ENCODE measurements around the gene SH3D21.

Gene SH3D21

GRCh38 chr1:36285443-36286101 is 20.6 kb upstream of the SH3D21 start:
- H3K4me3 ChIP-seq (ENCODE audit: low read depth, low read length) = no peak overlapping the region
- peak; percentile 77 for DNase-seq (ENCODE audit: low read depth)
- TF ChIP-seq CTCF (IDR thresholded peaks at IDR 0.05; ENCODE audit: control insufficient read depth, extremely low read depth, insufficient read depth) = peak; percentile 74

GRCh38 chr1:36286802-36287201 is 19.4 kb upstream of the SH3D21 start:
- no peak for DNase-seq (ENCODE audit: low read depth)
- H3K4me3 ChIP-seq (ENCODE audit: low read depth, low read length) = no peak overlapping the region
- TF ChIP-seq CTCF (IDR thresholded peaks at IDR 0.05; ENCODE audit: control insufficient read depth, extremely low read depth, insufficient read depth) = no peak

GRCh38 chr1:36287595-36287994 is 18.6 kb upstream of the SH3D21 start:
- no peak for TF ChIP-seq CTCF (IDR thresholded peaks at IDR 0.05; ENCODE audit: control insufficient read depth, extremely low read depth, insufficient read depth)
- H3K4me3 ChIP-seq (ENCODE audit: low read depth, low read length) = no peak overlapping the region
- no peak for DNase-seq (ENCODE audit: low read depth)

- no peak for DNase-seq (ENCODE audit: low read depth)
- no peak for TF ChIP-seq CTCF (IDR thresholded peaks at IDR 0.05; ENCODE audit: control insufficient read depth, extremely low read depth, insufficient read depth)
Observed at GRCh38 chr1:36295390-36295789, 10.8 kb upstream of the SH3D21 start.

GRCh38 chr1:36297062-36297461 is 9.1 kb upstream of the SH3D21 start:
- H3K4me3 ChIP-seq (ENCODE audit: low read depth, low read length) = no peak overlapping the region
- peak; percentile 89 for DNase-seq (ENCODE audit: low read depth)
- no peak for TF ChIP-seq CTCF (IDR thresholded peaks at IDR 0.05; ENCODE audit: control insufficient read depth, extremely low read depth, insufficient read depth)

More at GRCh38 chr1:36295390-36295789, 10.8 kb upstream of the SH3D21 start:
- no peak overlapping the region for H3K4me3 ChIP-seq (ENCODE audit: low read depth, low read length)

- no peak for DNase-seq (ENCODE audit: low read depth)
- no peak overlapping the region for H3K4me3 ChIP-seq (ENCODE audit: low read depth, low read length)
- no peak for TF ChIP-seq CTCF (IDR thresholded peaks at IDR 0.05; ENCODE audit: control insufficient read depth, extremely low read depth, insufficient read depth)
Observed at GRCh38 chr1:36298640-36299039, 7.5 kb upstream of the SH3D21 start.

GRCh38 chr1:36300526-36300925 is 5.6 kb upstream of the SH3D21 start:
- no peak for TF ChIP-seq CTCF (IDR thresholded peaks at IDR 0.05; ENCODE audit: control insufficient read depth, extremely low read depth, insufficient read depth)
- H3K4me3 ChIP-seq (ENCODE audit: low read depth, low read length) = no peak overlapping the region
- DNase-seq (ENCODE audit: low read depth) = no peak

All from LNCaP clone FGC (cell line).